GM12878 (cell line): Measurements from ENCODE around the gene CSPG5. TPM values are rescaled to one million over a fixed set of nuclear protein-coding genes. Genes with fewer than 3 reads are reported as not detected.

Experiments
- ATAC-seq: fragments of 200-7000 bp; cut with Tn5 transposase; 3 replicates; pipeline ENCODE4 v1.9.1; 2020; ENCODE audit warnings: mild to moderate bottlenecking, moderate library complexity
- BruUV-seq: library from RNA; stranded (reverse); fragments of 400-500 nt; replicated peaks from 2 replicates; lab custom pipeline; 2021; lab: Mats Ljungman, UMichigan
- CTCF ChIA-PET: fragments of 300-600 bp; sonication (Branson Sonifier 250); formaldehyde crosslinking; extraction: SDS; loops from one replicate; lab custom pipeline; 2021; ENCODE audit warnings: inconsistent platforms; lab: Yijun Ruan, JAX
- POLR2A ChIA-PET: fragments of 350-600 bp; formaldehyde crosslinking; extraction: SDS; loops from one replicate; lab custom pipeline; 2021; ENCODE audit warnings: inconsistent platforms; lab: Charles Lee
- RAD21 ChIA-PET: fragments of 300-600 bp; sonication (Branson Sonifier 250); formaldehyde crosslinking; loops from one replicate; lab custom pipeline; 2023; ENCODE audit warnings: antibody characterized with exemption; ENCODE audit not compliant: unreplicated experiment; lab: Charles Lee
- SMC1A ChIA-PET: fragments of 300-600 bp; sonication (Branson Sonifier 250); formaldehyde crosslinking; loops from one replicate; lab custom pipeline; 2023; ENCODE audit not compliant: unreplicated experiment, uncharacterized antibody; lab: Charles Lee
- DNase-seq: peaks from one replicate; pipeline ENCODE4 v3.0.0-alpha.2; 2011; ENCODE audit warnings: low read depth, low spot score
- FAIRE-seq: peaks from 3 replicates; lab custom pipeline; 2011; peaks lifted over from hg19 to GRCh38; lab: Jason Lieb, UNC
- H2AFZ ChIP-seq: 2 replicates; pipeline ENCODE4 v1.6.0; 2011; ENCODE audit warnings: low read depth, low read length, control low read depth; ENCODE audit not compliant: control insufficient read depth
- H3K27ac ChIP-seq: 2 replicates; pipeline ENCODE4 v1.5.1; 2011; ENCODE audit warnings: control low read depth; ENCODE audit not compliant: control insufficient read depth, insufficient read depth
- H3K27me3 ChIP-seq, 2 experiments: replicated peaks in 1 of 2; 2 replicates each; pipeline versions ENCODE4 v1.6.0 to v1.6.1; 2011; ENCODE audit warnings: low read length in 1 of 2; ENCODE audit not compliant: control insufficient read depth in 2 of 2, insufficient read depth in 2 of 2
- H3K36me3 ChIP-seq, 2 experiments: 2 replicates each; pipeline ENCODE4 v1.5.1; 2011; ENCODE audit warnings: low read length in 1 of 2; ENCODE audit not compliant: control insufficient read depth in 2 of 2, insufficient read depth in 2 of 2
- H3K4me1 ChIP-seq: 2 replicates; pipeline ENCODE4 v1.6.1; 2011; ENCODE audit warnings: mild to moderate bottlenecking, low read length, moderate library complexity, mixed read lengths; ENCODE audit not compliant: control insufficient read depth, insufficient read depth
- H3K4me2 ChIP-seq: 2 replicates; pipeline ENCODE4 v1.6.0; 2011; ENCODE audit warnings: control low read depth; ENCODE audit not compliant: control insufficient read depth, insufficient read depth
- H3K4me3 ChIP-seq: fragments of 200-600 bp; sonication (generic); 2 replicates; pipeline ENCODE4 v1.5.1; 2016
- H3K79me2 ChIP-seq: 2 replicates; pipeline ENCODE4 v1.6.0; 2011; ENCODE audit warnings: low read length; ENCODE audit not compliant: control insufficient read depth, insufficient read depth
- H3K9ac ChIP-seq: 2 replicates; pipeline ENCODE4 v1.8.0; 2011; ENCODE audit warnings: low read length, control low read depth, mixed read lengths; ENCODE audit not compliant: control insufficient read depth, insufficient read depth
- H3K9me3 ChIP-seq: replicated peaks from 3 replicates; pipeline ENCODE4 v1.5.1; 2011; ENCODE audit warnings: mild to moderate bottlenecking, low read length; ENCODE audit not compliant: control insufficient read depth, insufficient read depth
- H4K20me1 ChIP-seq: 2 replicates; pipeline ENCODE4 v1.6.0; 2011; ENCODE audit not compliant: control insufficient read depth, insufficient read depth
- BCL3 ChIP-seq: IDR thresholded peaks from 2 replicates; pipeline ENCODE4 v1.6.1; 2011; ENCODE audit warnings: borderline replicate concordance, low read depth, mild to moderate bottlenecking, moderate library complexity, low read length; ENCODE audit not compliant: insufficient read depth, poor library complexity, severe bottlenecking
- EED ChIP-seq: sonication (generic); IDR thresholded peaks from 2 replicates; pipeline ENCODE4 v1.6.1; 2016; ENCODE audit warnings: antibody characterized with exemption, low read depth
- EGR1 ChIP-seq, 2 experiments: IDR thresholded peaks; 1 replicate in 1 of 2; 2 replicates in 1 of 2; pipeline ENCODE4 v1.6.1; 2011 to 2012; ENCODE audit warnings: low read depth in 2 of 2, low read length in 2 of 2, borderline replicate concordance in 1 of 2, mild to moderate bottlenecking in 1 of 2, moderate library complexity in 1 of 2
- EZH2 ChIP-seq: IDR thresholded peaks from 2 replicates; pipeline ENCODE4 v1.6.1; 2012; ENCODE audit warnings: low read depth, mild to moderate bottlenecking, control low read depth, inconsistent platforms, low read length, borderline replicate concordance; ENCODE audit not compliant: control insufficient read depth
- MEF2B ChIP-seq: fragments of 450-650 bp; IDR thresholded peaks from 2 replicates; pipeline ENCODE4 v1.6.1; 2018; ENCODE audit warnings: mild to moderate bottlenecking, moderate library complexity; ENCODE audit not compliant: partially characterized antibody, poor library complexity, severe bottlenecking
- NR2C2 ChIP-seq: IDR thresholded peaks from 2 replicates; pipeline ENCODE4 v1.6.1; 2011; ENCODE audit warnings: borderline replicate concordance, low read depth; ENCODE audit not compliant: control insufficient read depth, insufficient read length
- PAX8 ChIP-seq: fragments of 450-650 bp; IDR thresholded peaks from 2 replicates; pipeline ENCODE4 v1.6.1; 2017; ENCODE audit warnings: mild to moderate bottlenecking, moderate library complexity
- PBX3 ChIP-seq: IDR thresholded peaks from 2 replicates; pipeline ENCODE4 v1.6.1; 2011; ENCODE audit warnings: mild to moderate bottlenecking, low read depth, low read length, moderate library complexity; ENCODE audit not compliant: insufficient replicate concordance
- POU2F2 ChIP-seq: IDR thresholded peaks from 3 replicates; pipeline ENCODE4 v1.6.1; 2011; ENCODE audit warnings: low read depth, mild to moderate bottlenecking, low read length, borderline replicate concordance
- RCOR1 ChIP-seq: conservative IDR thresholded peaks from 2 replicates; pipeline ENCODE4 v1.6.1; 2012; ENCODE audit warnings: low read depth, low read length, improper control_type of control experiment
- STAT3 ChIP-seq: IDR thresholded peaks from 2 replicates; pipeline ENCODE4 v1.6.1; 2011; ENCODE audit warnings: low read depth, low read length, improper control_type of control experiment
- TAF1 ChIP-seq: IDR thresholded peaks from 2 replicates; pipeline ENCODE4 v1.6.1; 2011; ENCODE audit warnings: mild to moderate bottlenecking, low read depth, low read length, borderline replicate concordance
- TCF7 ChIP-seq: IDR thresholded peaks from 2 replicates; pipeline ENCODE4 v1.6.1; 2014; ENCODE audit warnings: antibody characterized with exemption, borderline replicate concordance
- USF2 ChIP-seq: IDR thresholded peaks from 2 replicates; pipeline ENCODE4 v1.6.1; 2011; ENCODE audit warnings: low read depth, low read length, improper control_type of control experiment, borderline replicate concordance
- ZNF217 ChIP-seq: fragments of 450-650 bp; IDR thresholded peaks from 2 replicates; pipeline ENCODE4 v1.6.1; 2017; ENCODE audit warnings: antibody characterized with exemption, mild to moderate bottlenecking
- ZNF274 ChIP-seq: IDR thresholded peaks from one replicate; pipeline ENCODE4 v1.8.0; 2011; ENCODE audit not compliant: insufficient read length, insufficient read depth
- ZNF384 ChIP-seq: IDR thresholded peaks from 2 replicates; pipeline ENCODE4 v1.6.1; 2012; ENCODE audit warnings: low read depth, mild to moderate bottlenecking, low read length, improper control_type of control experiment, borderline replicate concordance
- WGBS: methylation state at CpG from one replicate; pipeline ENCODE4 v1.1.6; 2016; ENCODE audit warnings: low lambda C conversion rate; ENCODE audit not compliant: insufficient replicate concordance, insufficient coverage; ENCODE audit errors: missing lambda C conversion rate; 5-methylcytosine and 5-hydroxymethylcytosine counted together
- in situ Hi-C: fragments of 300-500 bp; cut with MboI; formaldehyde crosslinking; loops from 9 replicates; pipeline ENCODE4 v1.14.3; 2018; ENCODE audit warnings: mixed read lengths
- intact Hi-C: fragments of 100-400 bp; cut with micrococcal nuclease; formaldehyde crosslinking; loops from one replicate; pipeline ENCODE4 v1.14.2; 2022; ENCODE audit not compliant: unreplicated experiment
- polyA plus RNA-seq, 11 experiments: library from polyadenylated mRNA; depleted of rRNA in 4 of 11; unstranded in 6 of 11; stranded (reverse) in 5 of 11; fragments of >200 nt; fragmentation: Nextera tagmentation in 4 of 11; fragmentation: Illumina TruSeq in 1 of 11; extraction: Ambion mirVana in 4 of 11; extraction: Trizol in 1 of 11; gene quantifications; 1 replicate in 1 of 11; 2 replicates in 10 of 11; pipeline versions ENCODE4 v1.2.1 to v1.2.3, GENCODE V29; 2011 to 2016; ENCODE audit warnings: inconsistent platforms in 2 of 11, missing spikeins in 2 of 11, low read depth in 1 of 11
- total RNA-seq, 4 experiments: library from RNA; depleted of rRNA in 3 of 4; stranded (reverse); fragments of >200 nt in 3 of 4; fragmentation: Illumina TruSeq in 1 of 4; extraction: Trizol in 1 of 4; gene quantifications; 2 replicates each; pipeline versions ENCODE4 v1.2.1 to v1.2.3, GENCODE V29; 2013 to 2021

Gene CSPG5
- total and polyA plus RNA-seq, 10 of the 15 experiments (the other 5 are each of a cell fraction or from before 2014, with no cell fraction given): 0.08 to 0.17 TPM; not detected in 8

GRCh38 chr3:47542471-47543173 is 36.0 kb downstream of the CSPG5 start:
- intact Hi-C loops (no loop called here), in situ Hi-C loops (no loop called here)
- CTCF ChIA-PET: interaction anchor here (0.9 to 1.7 kb wide), 2 partner anchors 13 to 20 kb away, joined by 3 to 4 read pairs; no protein-coding TSS in a partner anchor

More at GRCh38 chr3:47542471-47543173, 36.0 kb downstream of the CSPG5 start:
- no peak for FAIRE-seq
- no peaks in the 10 kb centered on the region for H3K4me1 ChIP-seq
- H4K20me1 ChIP-seq: no peaks in the 10 kb centered on the region
- ChIA-PET POLR2A (no interaction called here), SMC1A (interaction anchor here (0.9 kb wide), 1 partner anchor 270 kb away, joined by 3 read pairs; no protein-coding TSS in a partner anchor)
- no peaks in the 10 kb centered on the region for H3K36me3 ChIP-seq
- H3K9me3 ChIP-seq: no peaks in the 10 kb centered on the region
- no peaks in the 10 kb centered on the region for H3K79me2 ChIP-seq
- DNase-seq: no peak
- no peak overlapping the region for H3K9ac ChIP-seq
- TF ChIP-seq RCOR1 (no peak), USF2 (no peak), PBX3 (no peak), TAF1 (no peak), EED (no peak), ZNF274 (no peak), TCF7 (no peak), STAT3 (no peak), PAX8 (no peak), ZNF384 (no peak), EZH2 (no peak), POU2F2 (no peak), MEF2B (no peak), NR2C2 (no peak), BCL3 (no peak), EGR1 (IDR thresholded peaks at IDR 0.05; ENCODE audit: borderline replicate concordance in 1 of 2, low read depth in 2 of 2, low read length in 2 of 2) (no peak), ZNF217 (no peak)
- TF ChIP-seq, all 136 proteins: peak for 0
- Histone ChIP-seq H2AFZ (no peak overlapping the region), H3K27me3 (no peaks in the 10 kb centered on the region; a peak in 1 of 4 replicates), H3K4me3 (no peak overlapping the region), H3K27ac (no peak overlapping the region), H3K4me2 (no peak overlapping the region)
- ATAC-seq: no peak
- BruUV-seq: no TSS peak
- 68% methylated on average over 21 of the region's 21 CpGs for WGBS
- RAD21 ChIA-PET: no interaction called here
